Measurements from ENCODE around the gene ERMN. TPM values are rescaled to one million over a fixed set of nuclear protein-coding genes. Genes with fewer than 3 reads are reported as not detected.
"Not testable (repeated sequence)": the region's sequence is repeated elsewhere in the genome, so short reads cannot be mapped to it uniquely, and the experiment has no call there.

Gene ERMN
- total and polyA plus RNA-seq, 5 experiments from 2014 or later: 0.09 to 5.3 (median 0.62) TPM

DNA sequence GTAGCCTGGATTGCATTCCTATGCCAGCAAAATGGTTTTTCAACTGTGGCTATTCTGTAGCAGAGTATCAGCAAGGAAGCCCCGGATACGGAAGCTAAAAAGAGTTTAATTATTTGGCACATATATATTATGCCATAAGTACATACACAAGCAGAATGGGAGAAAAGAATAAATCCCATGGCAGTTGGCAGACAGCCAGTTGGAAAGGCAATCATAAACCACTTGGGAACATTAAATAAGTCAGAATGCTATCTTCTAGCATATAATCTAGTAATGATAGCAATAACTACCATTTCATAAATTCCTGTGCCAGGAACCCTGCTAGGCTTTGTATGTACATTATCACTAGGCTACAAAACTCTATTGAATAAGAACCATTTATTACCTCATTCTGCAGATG is 42.2 kb downstream of the ERMN start:
- DNase-seq: no peak
- peaks cover 3 to 17% (median 16%) of the 10 kb centered on the region in 5 donors for H3K27me3 Mint-ChIP-seq
- peaks cover 0 to 7% (median 0%) of the 10 kb centered on the region in 9 donors for H3K9me3 Mint-ChIP-seq
- peaks cover 0 to 4% (median 3%) of the 10 kb centered on the region in 3 donors for H3K36me3 Mint-ChIP-seq
- no peaks in the 10 kb centered on the region for H3K4me1 Mint-ChIP-seq
- POLR2A ChIA-PET: no interaction called here
- no peak overlapping the region for H3K27ac Mint-ChIP-seq
- no peak for ATAC-seq
- no peak overlapping the region for H3K4me3 Mint-ChIP-seq

GRCh38 chr2:157281316-157281715 is 44.3 kb downstream of the ERMN start:
- H3K27ac Mint-ChIP-seq: no peak overlapping the region
- peaks cover 0 to 8% (median 0%) of the 10 kb centered on the region in 9 donors for H3K9me3 Mint-ChIP-seq
- POLR2A ChIA-PET: no interaction called here
- H3K36me3 Mint-ChIP-seq: peaks cover 0 to 8% (median 3%) of the 10 kb centered on the region in 3 donors
- no peak overlapping the region for H3K4me3 Mint-ChIP-seq
- peaks cover 11 to 34% (median 27%) of the 10 kb centered on the region in 5 donors for H3K27me3 Mint-ChIP-seq
- DNase-seq: no peak
- ATAC-seq: no peak
- H3K4me1 Mint-ChIP-seq: no peaks in the 10 kb centered on the region

DNA sequence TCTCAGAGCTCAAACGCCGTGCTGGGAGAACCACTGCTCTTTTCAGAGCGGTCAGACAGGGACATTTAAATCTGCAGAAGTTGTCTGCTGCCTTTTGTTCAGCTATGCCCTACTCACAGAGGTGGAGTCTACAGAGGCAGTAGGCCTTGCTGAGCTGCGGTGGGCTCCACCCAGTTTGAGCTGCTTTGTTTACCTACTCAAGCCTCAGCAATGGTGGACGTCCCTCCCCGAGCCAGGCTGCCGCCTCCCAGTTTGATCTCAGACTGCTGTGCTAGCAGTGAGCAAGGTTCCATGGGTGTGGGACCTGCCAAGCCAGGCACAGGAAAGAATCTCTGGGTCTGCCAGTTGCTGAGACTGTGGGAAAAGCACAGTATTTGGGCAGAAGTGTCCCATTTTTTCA is 46.3 kb downstream of the ERMN start:
- H3K4me1 Mint-ChIP-seq, ATAC-seq, H3K27ac Mint-ChIP-seq, H3K36me3 Mint-ChIP-seq, DNase-seq, POLR2A ChIA-PET, H3K4me3 Mint-ChIP-seq, H3K9me3 Mint-ChIP-seq: not testable (repeated sequence)
- H3K27me3 Mint-ChIP-seq: peaks cover 12 to 33% (median 27%) of the 10 kb centered on the region in 5 donors

- Mint-ChIP-seq H3K27ac (no peak overlapping the region), H3K9me3 (no peaks in the 10 kb centered on the region), H3K27me3 (peaks cover 1 to 17% (median 6%) of the 10 kb centered on the region in 5 donors), H3K4me3 (no peak overlapping the region), H3K36me3 (no peaks in the 10 kb centered on the region), H3K4me1 (no peaks in the 10 kb centered on the region)
- ATAC-seq (no peak), DNase-seq (no peak)
- POLR2A ChIA-PET: no interaction called here
These were observed 53.9 kb downstream of the ERMN start for GRCh38 chr2:157271590-157272203.

DNA sequence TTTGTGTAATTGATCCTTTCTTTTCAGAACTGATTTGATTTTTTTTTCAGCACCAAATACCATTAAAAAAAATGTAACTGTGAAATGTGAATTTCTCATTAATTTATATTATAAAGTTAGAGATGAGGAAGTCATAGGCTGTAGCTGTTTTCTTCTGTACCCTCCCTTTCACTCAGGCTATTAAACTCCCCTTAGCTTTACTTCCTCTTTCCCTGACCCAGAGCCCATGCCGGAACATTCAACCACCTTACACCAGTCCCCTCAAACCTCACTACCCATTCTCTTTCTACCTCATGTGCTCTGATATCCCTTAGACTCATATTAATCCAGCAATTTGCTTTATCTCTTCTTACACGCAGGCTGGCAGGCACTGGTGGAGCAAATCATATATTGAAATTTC is 55.7 kb downstream of the ERMN start:
- H3K36me3 Mint-ChIP-seq: no peaks in the 10 kb centered on the region
- POLR2A ChIA-PET: no interaction called here
- ATAC-seq: no peak
- peaks cover 0 to 15% (median 3%) of the 10 kb centered on the region in 5 donors for H3K27me3 Mint-ChIP-seq
- no peak overlapping the region for H3K27ac Mint-ChIP-seq
- H3K9me3 Mint-ChIP-seq: no peaks in the 10 kb centered on the region
- no peaks in the 10 kb centered on the region for H3K4me1 Mint-ChIP-seq
- H3K4me3 Mint-ChIP-seq: no peak overlapping the region
- no peak for DNase-seq

GRCh38 chr2:157269060-157269459 is 56.6 kb downstream of the ERMN start:
- H3K4me3 Mint-ChIP-seq: no peak overlapping the region
- POLR2A ChIA-PET: no interaction called here
- ATAC-seq: no peak
- DNase-seq: no peak
- no peaks in the 10 kb centered on the region for H3K9me3 Mint-ChIP-seq
- H3K36me3 Mint-ChIP-seq: no peaks in the 10 kb centered on the region
- peaks cover 0 to 15% (median under 1%) of the 10 kb centered on the region in 5 donors for H3K27me3 Mint-ChIP-seq
- H3K27ac Mint-ChIP-seq: peak overlapping the region in 1 of 10 donors; percentile 75
- H3K4me1 Mint-ChIP-seq: no peaks in the 10 kb centered on the region

Other genes starting within 250 kb of the ERMN start
- gene GALNT5, start 68.1 kb downstream of the ERMN start, total RNA-seq: not detected
- not detected for gene GALNT5, start 68.1 kb downstream of the ERMN start, polyA plus RNA-seq
- gene CYTIP, start 118.3 kb upstream of the ERMN start, total RNA-seq: 100 to 1,000 TPM; 308 to 341 TPM
- gene CYTIP, start 118.3 kb upstream of the ERMN start, polyA plus RNA-seq: 100 to 1,000 TPM; 140 to 220 (median 155) TPM

Measured in naive thymus-derived CD8-positive, alpha-beta T cell (primary cell).